Measurements from ENCODE around the gene RFT1.
A peak's percentile ranks its signal among the peaks of the same experiment; 100 is the strongest.

The RFT1 gene

DNA sequence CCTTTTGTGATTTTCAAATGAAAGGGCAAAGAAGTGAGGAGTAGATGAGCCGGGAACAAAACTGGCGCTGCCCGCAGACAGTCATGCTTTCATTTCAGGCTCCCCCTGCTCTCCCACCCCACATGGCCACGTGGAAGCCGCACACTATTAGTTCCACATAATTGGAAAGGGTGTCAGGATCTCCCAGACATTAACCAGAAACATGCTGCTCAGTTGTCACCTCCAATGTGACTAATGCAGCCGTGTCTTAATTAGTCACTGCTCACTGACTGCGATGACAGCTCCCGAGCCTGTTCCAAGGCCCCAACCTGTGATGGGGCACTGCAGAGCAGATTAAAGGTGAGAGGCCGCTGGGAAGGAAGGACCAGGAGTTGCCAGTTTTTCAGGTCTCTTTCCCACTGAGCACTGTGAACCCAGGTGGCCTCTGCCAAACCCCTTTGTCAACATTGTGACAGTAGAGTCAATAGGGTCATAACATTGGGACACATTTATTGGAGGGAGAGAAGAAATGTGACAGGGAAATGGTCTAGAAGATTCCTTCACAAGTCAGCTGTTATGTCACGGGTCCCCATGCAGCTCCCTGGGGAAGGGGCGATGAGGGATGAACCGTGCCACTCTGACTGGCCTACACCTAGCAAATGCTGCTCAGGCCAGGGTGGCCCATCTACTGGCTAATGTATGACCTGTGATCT lies 45.8 kb downstream of the RFT1 start:
- DNase-seq = peak; percentile 42

DNA sequence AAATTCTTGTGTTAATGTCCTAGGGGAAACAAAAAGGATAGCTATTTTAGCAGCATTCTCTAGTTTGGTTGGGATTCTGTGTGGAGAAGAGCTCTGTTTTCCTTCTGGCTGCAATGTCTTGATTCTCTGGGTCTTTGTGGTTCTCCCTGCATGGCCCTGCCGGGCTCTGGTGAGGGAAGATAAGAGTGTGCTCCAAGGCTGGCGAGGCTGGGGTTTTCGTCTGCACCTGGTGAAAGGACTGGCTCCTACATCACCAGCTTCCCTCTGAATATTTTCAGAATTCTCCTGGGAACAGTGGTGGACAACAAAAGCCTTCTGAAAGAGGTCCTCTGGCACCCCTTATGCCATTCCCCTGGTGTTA lies 46.3 kb downstream of the RFT1 start:
- DNase-seq = peak; percentile 88

DNA sequence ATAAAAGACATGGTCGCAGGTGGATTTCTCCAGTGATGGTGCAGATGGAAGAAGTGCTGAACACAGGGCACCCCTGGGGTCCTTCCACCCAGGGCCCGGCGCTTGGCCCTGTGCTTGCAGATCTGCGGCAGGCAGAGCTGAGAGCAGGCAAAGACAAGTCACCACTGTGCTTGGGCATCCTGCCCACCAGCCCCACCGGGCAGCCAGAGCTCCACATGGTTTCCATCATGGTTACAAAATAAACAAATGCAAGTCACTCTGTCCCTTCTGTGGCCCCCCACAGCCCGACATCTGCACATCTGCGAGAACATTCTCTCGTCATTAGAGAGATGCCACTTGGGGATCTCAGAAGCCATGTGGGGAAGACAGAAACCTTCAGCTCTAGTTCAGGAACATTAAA lies 46.7 kb downstream of the RFT1 start:
- peak; percentile 75 for DNase-seq

DNA sequence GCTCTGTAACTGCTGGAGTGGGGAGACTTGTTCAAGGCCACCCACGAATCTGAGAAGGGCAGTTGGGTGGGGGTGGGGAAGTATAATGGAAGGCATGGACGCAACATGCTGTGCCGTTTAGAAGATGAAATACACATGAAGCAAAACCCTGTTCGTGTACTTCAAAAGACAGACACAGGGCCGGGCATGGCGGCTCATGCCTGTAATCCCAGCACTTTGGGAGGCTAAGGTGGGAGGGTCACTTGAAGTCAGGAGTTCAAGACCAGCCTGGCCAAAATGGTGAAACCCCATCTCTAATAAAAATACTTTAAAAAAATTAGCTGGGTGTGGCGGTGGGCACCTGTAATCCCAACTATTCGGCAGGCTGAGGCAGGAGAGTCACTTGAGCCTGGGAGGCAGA lies 47.5 kb downstream of the RFT1 start:
- DNase-seq = no peak

DNA sequence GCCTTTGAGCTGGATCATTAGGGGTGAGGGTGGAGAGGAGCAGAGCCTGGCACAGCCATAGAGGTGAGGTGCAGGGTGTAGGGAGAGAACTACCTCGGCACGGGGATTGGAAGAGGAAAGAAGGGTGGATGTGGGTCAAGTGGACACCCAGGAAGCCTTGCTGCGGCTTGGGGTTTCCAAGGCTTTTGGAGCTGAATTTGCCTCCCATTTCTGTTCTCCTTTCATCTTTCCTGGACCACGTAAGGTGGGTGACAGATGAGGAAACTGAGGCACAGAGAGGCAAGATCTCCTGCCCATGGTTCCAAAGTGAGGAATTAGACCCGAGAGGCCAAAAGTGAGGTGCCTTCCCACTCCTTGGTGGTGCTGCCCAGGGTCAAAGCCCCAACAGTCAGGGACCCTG lies 48.9 kb downstream of the RFT1 start:
- DNase-seq = no peak

DNA sequence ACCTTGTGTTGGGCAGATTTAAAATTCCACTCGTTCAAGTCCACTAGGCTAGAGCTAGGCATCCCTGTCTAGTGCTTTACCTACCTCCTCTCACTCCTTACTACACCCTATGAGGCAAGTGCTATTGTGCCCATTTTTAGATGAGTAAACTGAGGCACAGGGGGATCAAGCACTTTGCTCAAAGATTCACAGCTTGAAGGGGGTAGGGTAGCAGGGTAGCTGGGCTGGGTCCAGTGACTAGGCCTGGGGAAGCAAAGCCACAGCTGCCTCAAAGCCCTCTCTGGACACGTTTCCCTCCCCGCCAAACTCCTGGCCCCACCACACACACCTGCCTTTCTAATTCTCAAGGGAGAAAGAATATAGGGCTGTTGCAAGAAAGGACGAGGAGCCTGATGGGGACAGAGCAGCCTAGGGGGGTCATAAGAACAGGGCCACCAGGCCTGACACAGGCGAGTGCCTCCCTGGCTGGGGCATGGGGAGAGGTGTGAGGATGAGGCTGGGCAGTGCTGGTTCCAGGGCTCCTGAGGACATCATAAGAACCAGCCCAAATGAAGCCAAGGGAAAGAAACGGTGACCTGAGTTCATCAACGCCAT lies 49.5 kb downstream of the RFT1 start:
- DNase-seq = no peak

DNA sequence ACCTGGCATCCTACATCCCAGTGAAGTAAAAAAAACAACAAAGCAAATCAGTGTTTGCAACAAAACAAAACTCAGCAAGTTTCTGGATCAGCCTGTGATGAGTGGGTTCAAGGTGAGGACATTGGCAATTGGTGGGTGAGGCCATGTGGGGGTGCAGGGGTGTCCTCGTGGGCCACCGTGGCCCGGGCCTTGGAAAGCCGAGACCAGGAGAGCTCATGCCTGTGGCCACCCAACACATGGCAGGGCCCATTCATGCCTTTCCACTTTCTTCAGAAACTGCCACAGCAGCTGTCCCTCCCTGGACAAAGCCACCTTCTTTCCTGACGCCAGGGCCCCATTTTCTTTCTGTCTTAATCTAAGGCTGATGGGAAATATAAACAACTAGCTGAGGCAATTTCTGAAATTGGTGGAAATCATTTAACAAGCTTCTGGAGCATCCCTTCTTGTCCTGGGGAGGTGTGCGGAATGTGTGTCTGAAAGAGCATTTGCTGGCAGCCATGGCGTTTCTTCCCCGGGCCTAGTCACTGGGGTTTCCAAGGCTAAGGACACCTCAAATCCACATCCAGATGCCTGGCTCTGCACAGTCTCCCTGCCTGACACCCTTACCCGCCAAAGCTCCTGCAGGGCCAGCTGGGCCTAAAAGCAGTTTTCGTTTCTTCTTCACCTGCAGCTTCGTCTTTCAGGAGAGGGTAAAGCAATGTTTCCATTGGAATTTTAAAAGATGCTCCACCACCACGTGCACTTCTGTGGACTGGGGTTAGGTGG lies 50.3 kb downstream of the RFT1 start:
- DNase-seq = no peak

DNA sequence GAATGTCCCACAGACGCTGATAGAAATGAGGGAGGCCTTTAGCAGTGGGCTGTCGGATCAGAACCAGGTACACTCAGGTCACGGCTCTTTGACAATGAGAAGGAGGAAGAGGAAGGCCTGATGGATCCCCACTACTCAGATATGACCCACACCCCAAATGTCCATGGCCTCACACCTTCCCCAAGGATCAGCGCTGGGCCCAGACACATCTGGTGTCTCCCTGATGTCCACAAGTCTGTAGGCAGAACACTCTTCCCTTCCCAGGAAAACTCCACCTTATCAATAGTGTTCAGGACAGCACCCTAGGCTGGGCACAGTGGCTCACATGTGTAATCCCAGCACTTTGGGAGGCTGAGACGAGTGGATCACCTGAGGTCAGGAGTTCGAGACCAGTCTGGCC lies 51.1 kb downstream of the RFT1 start:
- no peak for DNase-seq

DNA sequence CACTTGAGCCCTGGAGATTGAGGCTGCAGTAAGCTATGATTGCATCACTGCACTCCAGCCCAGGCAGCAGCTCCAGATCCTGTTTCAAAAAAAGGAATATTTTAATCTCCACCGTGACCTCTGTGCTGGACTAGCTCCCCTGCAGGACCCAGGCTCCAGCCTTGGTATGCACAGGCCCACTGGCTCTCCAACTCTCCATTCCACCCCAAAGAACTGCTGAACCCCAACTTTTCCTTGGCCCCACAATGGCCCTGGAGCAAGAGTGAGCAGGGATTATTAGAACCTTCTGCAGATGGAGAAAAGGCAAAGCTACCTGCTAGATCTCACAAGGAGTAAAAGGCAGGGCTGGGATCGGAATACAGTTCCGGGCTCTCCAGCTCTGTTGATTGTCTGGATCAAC lies 51.6 kb downstream of the RFT1 start:
- no peak for DNase-seq

DNA sequence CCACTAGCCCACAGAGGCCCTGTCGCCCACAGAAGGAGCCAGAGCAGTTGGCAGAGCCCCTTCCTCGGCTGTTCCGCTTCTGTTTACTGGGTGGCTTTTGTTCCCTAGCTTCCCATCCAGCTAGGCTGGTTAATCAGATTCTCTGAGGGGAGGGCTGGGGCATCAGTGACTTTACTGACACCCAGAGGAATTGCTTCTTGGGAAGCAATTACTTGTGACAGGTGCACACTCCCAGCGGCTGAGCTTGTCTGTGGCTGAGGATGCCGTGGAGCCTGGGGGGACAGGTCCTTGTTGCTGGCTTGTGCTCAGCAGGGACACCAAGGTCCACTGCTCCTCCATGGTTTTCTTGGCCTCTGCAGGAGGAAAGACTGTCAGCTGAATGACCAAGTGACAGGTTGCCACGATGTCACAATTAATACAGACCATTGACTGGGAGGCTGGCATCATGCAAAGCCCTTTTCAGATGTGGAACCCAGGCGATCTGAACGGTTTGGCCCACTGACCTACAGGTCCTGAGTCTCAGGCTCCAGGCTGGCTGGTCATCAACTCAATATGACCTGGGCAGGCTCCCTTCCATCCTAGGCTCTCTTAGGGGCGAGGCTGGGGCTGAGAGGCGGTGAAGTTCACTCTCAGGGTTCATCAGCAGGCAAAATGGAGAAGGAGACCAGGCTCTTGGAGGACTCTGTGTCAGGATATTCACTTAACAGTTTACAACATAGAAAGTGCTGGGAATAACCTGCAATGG lies 52.6 kb downstream of the RFT1 start:
- no peak for DNase-seq

DNA sequence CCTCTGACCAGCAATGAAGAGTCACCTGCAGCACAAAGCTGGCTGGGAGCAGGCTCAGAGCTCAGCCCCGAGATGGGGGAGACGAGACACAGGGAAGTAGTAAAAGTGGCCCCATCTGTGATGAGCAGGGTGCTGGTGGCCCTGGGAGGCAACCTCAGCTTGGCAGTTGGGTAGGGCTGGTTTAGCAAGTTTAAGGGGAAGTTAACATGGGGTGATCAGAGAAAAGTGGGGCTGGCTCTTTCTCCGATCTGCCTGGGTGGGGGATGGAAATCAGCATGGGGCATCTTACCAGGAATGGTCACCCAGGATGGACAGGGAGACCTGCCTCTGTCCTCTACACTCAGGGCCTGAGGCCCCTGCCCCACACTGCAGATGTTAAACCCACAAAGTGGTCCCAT lies 54.5 kb downstream of the RFT1 start:
- DNase-seq = no peak

DNA sequence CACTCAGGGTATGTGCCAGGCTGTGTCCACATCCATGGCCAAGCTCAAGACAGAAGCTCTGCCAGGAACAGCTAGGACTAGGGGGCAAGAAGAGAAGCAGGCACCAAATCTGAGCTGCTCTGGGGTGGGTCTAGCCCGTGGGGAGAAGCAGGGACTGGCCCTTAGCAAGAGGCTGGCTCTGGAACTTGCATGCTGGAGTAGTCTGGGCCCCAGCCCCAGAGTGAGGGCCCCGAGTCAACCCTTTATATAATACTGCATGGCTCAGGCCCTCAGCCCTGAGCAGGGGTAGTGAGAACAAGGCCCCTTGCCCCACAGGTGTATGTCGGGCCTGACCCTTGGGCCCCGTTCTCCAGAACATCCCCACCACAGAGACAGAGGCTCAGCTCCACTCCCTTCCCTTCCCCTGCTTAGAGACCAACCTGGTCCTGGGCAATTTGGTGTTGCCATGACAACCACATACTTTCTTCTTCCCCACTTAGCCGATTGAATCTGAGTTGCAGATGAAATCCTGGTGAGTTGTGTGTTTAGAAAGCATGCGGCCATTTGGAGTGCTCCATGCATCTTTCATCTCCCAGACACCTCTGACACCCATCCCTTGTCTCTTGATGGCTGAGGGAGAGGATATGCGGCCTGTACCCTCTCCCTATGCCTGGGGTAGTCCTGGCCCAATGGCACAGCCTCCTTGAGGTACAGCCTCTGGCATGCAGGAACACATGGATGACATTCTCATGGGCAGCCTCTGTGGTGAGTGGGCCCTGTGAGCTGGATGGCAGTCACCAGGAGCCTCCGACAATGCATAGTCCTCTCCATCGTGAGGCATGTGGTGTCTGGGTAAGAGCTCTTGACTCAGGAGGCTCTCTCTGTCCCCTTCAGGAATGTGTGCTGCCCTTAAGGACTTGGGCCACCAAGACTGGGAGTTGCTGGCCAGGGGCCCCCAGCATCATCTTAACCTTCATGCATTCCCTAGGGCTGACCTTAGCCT lies 55.2 kb downstream of the RFT1 start:
- no peak for DNase-seq

DNA sequence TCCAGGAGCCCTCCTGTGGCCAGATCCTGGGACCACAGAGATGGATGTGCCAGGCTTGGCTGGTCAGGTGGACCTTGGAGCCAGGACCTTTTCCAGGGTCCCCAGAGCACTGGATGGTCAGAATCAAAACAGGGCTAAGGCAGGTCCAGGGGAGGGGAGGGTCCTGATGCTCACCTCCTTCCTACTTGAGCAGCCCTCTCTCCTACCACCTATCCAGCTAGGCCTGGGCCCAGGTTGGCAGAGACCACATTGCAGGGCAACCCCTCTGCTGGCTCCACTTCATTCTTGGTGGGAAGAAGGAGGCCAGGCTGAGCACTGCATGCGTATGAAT lies 55.9 kb downstream of the RFT1 start:
- DNase-seq = no peak

DNA sequence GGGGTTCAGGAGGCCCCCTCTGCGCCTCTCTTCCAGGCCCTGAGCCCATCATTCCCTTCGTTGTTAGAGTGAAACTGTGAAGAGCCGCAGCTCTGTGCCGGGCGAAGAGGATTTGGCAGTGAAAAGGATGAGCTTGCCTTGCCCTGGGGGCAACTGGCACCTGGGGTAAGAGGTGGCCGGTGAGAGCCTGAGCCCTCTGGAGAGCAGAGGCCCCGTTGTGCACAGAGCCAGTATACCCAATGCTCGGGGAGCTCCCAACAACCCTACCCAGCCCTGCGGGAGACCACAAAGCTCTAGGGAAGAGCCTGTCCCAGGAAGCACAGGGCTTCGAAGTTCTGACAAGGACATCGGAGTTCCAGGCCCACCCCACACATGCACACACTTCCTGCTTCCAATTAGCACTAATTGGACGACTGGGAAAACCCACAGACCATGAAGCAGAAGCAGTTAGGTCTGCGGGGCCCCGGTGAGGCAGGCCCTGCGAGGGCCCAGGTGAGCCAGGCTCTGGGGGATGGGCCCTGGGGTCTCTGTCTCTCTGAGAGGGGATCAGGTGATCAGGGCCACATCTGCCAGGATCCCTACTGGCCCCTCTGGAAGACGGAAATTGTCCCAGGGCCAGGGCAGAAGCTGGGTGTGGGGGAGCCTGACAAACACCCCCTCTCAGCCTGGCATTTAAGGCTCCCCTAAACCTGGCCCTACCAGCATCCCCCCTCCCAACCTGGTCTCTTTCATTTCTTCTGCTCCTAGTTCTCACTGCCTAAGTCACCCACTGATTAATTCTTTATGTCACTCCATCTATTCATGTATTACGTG lies 56.5 kb downstream of the RFT1 start:
- DNase-seq = no peak

DNA sequence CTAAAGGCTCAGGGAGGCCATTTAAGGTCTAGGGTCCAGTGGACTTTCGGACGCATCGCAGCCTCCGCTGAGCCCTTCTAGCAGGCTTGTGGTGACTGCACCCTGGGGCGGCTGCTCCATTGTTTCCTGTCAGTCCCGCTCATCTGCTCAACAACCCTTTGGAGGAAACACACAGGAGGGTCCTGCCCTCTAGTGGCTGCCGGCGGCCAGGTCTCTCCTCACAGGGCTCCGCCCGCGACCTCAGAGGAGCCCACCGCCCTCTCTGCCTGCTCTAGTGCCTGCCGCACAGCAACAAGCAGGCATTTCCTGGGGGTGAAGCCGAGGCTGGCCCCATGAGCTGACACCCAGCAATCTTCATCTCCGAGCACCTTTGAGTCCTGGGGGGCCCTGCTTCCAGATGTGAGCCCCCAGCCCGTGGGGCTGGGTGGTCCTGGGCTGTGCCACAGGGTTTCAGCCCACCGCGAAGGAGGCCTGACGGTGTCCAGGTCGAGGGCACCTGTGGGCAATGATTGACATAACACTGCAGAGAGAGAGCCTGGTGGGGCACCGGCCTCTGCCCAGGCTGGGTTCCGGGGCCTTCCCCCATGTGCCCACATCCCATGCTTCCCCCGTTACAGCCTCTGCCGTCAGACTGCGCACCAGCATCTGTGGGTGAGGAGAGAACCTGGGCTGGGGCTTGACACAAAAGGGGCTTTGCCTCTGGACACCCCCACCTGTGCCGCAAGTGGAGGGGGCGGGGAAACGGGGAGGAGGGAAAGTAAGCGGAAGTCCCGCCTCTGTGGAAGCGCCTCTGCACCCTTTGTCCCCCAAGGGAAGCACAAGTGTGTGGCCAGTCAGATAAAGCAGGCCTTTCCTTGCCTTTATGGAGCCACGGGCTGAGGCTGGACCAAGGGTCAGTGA lies 57.3 kb downstream of the RFT1 start:
- DNase-seq = peak; percentile 94

DNA sequence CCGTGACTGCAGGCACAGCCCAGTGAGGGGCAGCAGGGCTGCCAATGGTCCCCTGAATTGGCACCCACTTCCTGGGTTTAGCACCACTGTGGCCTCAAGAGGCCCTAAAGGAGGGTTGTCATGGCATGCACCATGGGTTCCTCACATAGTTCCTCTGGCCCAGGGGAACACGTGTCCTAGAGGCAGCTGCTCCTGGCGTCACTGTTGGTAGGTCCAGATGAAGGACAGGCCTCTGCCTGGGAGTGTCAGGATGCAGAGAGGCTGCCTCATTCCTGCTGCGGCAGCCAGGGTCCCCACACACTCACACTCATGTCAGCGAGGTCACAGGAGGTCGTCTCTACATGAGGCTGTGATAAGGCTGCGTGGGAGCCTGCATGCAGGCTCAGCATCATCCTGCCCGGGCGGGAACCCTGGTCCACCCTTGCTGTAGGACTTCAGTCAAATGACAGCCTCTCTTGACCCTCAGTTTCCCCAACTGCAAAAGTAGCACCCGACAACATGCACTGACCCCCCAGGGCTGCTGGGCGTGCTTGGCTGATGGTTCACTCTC lies 58.3 kb downstream of the RFT1 start:
- DNase-seq = no peak

DNA sequence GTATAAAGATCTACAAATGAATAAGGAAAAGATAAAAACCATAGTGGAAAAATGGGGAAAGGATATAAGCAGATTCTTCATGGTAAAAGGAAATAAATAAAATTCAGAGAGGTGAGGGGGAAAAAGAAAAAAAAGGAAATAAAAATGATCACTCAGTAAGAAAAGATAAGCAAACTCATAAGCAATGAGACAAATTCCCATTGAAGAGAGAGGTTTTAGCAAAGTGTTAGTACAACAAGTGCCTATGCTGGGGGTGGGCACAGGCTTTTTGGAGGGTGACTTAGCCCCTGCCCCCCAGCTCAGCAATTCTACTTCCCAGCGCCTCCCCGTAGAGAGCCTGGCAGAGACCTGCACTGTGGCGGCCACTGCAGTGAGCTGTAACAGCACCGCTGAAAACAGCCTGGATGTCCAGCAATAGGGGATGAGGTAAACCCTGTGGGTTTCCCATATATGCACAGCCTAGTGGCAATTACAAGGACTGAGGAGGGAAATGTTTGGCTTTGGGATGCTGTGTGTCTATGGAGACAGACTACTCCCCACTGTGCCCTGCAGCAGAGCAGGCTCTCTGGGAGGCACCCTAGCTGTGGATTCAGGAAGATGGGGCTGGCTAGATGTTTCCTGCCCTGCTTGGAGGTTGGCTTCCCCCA lies 60.7 kb downstream of the RFT1 start:
- no peak for DNase-seq

DNA sequence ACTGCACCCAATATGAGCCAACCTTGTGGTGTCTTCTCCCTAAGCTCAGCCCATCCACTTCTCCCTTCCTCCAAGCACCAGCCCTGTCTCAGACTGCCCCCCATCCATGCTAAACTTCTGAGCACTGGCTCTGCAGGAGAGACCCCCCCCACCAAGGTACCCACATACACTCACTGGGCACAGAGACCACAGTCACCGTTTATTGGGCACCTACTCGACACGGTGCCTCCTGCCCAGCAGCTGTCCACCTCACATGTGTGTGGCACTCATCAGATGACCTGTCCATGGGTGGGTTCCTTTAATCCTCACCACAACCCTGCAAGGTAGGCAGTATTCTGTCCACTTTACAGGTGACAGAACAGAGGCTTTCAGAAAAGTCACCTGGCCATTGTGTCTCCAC lies 62.1 kb downstream of the RFT1 start:
- DNase-seq = no peak

DNA sequence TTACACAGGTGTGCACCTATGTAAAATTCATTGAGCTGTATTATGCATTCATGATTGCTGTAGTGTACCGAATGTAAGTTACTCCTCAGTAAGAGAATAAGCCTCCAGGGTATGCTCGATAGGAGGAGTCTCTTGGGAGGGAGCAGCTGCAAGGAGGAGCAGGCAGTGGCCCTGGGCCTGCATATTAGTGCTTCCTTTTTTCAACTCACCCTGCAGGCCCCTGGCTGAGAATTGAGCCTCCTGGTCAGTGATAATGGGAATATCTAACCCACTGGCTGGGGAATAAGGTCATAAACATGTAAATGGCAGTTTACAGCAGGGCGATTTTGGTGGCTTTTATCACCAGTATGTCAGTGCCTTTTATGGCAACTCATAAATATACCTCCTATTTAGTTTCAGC lies 62.7 kb downstream of the RFT1 start:
- no peak for DNase-seq
